ENCODE data around the gene ZMYND15.

GRCh38 chr17:4703330-4703691, 36.3 kb upstream of the ZMYND15 start:
- no peak for TF ChIP-seq EZH2phosphoT487 (IDR thresholded peaks at IDR 0.05; ENCODE audit: borderline replicate concordance, low read length)
- TF ChIP-seq, protein P1, sequence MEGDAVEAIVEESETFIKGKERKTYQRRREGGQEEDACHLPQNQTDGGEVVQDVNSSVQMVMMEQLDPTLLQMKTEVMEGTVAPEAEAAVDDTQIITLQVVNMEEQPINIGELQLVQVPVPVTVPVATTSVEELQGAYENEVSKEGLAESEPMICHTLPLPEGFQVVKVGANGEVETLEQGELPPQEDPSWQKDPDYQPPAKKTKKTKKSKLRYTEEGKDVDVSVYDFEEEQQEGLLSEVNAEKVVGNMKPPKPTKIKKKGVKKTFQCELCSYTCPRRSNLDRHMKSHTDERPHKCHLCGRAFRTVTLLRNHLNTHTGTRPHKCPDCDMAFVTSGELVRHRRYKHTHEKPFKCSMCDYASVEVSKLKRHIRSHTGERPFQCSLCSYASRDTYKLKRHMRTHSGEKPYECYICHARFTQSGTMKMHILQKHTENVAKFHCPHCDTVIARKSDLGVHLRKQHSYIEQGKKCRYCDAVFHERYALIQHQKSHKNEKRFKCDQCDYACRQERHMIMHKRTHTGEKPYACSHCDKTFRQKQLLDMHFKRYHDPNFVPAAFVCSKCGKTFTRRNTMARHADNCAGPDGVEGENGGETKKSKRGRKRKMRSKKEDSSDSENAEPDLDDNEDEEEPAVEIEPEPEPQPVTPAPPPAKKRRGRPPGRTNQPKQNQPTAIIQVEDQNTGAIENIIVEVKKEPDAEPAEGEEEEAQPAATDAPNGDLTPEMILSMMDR (IDR thresholded peaks at IDR 0.05; ENCODE audit: low read depth, low read length, poor library complexity, severe bottlenecking), result no peak

Measured in DOHH2 (cell line).